Medulla oblongata (tissue), 1 donor: ENCODE results near the gene MECR.
A peak's percentile ranks its signal among the peaks of the same experiment; 100 is the strongest.

Source experiments
- DNase-seq: peaks from one replicate; pipeline ENCODE4 v3.0.0-alpha.2; 2015; ENCODE audit errors: extremely low spot score

MECR gene, protein sequence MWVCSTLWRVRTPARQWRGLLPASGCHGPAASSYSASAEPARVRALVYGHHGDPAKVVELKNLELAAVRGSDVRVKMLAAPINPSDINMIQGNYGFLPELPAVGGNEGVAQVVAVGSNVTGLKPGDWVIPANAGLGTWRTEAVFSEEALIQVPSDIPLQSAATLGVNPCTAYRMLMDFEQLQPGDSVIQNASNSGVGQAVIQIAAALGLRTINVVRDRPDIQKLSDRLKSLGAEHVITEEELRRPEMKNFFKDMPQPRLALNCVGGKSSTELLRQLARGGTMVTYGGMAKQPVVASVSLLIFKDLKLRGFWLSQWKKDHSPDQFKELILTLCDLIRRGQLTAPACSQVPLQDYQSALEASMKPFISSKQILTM

DNA sequence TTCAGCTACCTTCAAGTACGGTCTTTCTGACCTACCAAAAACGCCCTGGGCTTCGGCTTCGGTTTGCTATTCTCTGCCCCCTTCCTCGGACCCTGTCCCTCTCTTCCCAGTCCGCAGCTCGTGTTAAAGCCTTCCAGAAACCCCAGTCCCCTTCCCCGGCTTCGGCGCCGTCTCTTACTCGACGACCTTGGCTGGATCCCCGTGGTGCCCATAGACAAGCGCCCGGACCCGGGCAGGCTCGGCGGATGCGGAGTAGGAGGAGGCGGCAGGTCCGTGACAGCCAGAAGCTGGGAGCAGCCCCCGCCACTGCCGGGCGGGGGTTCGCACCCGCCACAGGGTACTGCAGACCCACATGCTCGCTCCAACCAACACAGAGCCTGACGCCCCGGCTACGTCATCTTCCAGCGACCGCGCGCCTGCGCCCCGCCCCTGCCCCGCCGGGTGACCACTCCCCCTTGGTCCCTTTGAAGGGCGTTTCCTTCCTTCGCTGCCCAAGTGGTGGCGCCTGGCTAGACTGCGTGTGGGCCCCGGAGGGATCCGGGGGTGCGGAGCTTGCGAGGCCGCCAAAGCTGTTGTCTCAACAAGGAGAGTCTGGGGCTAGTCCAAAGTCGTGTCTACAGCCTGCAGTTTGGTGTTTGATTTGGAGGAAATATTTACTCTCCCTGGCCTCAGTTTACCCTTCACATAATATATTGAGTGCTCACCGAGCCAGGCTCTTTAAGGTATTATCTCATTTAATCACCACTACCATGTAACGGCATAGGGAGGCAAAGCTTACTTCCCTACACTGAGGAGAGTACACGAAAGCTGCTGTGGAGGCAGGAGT, at the start of gene MECR:
Gene MECR, minus strand, starts transcription at position 382 of the 826 bp plus-strand sequence. Its CDS starts 28 bp downstream, at position 354.
- DNase-seq, result peak; percentile 92

- no peak for DNase-seq
Measured at GRCh38 chr1:29279951-29280391, 49.2 kb upstream of the MECR start.

GRCh38 chr1:29279406-29279805, 48.7 kb upstream of the MECR start:
- no peak for DNase-seq

DNA sequence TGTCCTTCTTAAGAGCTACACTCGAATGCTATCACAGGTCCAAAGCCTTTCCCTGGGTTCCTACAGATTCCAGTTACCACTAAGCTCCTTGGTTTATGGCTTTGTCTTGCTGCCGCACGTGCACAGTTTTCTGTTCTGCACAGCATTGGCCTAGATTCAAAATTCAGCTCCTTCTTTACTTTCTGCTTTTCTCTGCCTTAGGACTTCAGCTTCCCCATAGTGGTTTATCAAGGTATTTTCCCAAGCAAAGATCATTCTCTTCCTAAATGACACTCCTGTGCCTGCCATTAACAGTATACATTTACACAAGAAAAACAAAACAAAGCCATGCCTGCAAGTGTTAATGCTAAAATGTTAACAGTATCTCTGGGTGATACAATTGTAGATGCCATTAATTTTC, 47.4 kb upstream of the MECR start:
- DNase-seq, result no peak

DNA sequence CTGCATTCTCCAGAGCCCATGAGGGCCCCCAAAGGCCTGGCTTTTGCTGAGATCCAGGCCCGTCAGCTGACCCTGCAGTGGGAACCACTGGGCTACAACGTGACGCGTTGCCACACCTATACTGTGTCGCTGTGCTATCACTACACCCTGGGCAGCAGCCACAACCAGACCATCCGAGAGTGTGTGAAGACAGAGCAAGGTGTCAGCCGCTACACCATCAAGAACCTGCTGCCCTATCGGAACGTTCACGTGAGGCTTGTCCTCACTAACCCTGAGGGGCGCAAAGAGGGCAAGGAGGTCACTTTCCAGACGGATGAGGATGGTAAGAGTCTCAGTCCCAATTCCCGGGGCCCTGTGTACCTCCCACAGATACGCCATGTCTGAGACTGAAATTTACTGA, 44.7 kb upstream of the MECR start:
- DNase-seq, result no peak

DNA sequence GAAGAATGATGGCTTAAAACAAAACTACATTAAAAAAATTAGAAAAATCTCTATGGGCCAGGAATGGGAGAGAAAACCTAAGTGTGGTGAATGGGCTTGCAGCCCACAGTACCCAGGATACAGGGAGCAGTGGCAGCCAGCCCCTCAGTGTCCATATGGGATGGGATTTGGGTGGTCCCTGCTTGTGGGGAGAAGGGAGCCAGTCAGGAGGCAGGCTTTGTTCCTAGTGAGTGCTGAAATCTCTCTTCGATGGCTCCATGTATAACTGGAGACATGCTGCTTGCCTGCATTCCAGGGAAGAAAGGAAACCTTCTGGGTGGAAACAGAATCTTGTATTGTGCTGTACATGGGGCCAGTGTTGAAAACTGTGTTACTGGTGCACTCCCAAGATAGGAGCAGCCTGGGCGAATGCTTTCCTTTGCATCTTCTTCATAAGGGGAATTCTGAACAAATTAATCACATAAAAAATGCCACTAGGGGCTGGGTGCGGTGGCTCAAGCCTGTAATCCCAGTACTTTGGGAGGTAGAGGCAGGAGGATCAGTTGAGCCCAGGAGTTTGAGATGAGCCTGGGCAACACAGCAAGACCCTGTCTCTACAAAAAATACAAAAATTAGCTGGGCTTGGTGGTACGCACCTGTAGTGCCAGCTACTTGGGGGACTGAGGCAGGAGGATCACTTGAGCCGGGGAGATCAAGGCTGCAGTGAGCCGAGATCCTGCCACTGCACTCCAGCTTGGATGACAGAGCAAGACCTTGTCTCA, 41.6 kb upstream of the MECR start:
- DNase-seq, result no peak

GRCh38 chr1:29271724-29272123, 41.0 kb upstream of the MECR start:
- DNase-seq, result no peak

DNA sequence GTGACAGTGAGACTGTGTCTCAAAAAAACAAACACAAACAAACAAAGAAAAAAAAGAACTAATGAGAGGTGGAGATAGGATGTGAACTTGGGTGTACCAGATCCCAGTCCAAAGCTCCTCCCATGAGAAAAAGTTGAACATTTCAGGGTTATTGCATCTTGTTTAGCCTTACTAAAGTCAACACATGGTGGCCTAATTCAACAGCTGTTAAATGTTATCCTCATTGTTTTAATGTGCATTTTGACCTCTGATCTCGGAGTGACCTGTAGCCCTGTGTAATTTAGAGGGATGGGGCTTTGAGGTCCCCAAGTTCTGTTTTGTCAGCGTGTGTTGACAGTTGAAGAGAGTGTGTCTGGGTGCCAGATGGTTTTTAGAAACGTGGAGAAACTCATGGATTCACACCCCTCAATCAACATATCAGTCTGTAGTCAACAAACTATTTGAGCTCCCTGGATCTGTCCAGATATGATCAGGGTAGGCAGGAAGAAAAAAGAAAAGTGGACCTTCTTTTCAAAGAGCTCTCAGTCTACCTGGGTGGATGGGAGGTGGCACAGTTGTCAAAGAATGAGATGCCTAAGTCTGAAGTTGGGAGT, 40.3 kb upstream of the MECR start:
- DNase-seq, result no peak

DNA sequence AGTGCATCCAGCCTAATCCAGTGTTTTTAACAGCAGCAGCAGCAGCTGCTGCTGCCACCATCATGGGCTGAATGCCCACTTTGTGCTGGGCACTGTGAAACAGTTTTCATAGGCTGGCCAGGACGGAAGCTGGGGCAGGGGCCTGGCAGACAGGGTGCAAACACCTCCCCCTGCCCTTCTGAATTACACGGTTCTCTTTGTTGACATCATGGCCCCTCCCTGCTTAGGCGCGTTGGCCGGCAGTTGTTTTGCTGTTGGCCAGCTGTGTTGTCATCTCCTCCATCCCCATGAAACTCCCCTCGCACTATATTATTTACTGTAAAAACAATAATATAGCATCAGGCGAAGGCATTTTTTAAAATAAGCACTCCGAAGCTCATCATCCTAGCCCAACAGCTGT, 38.6 kb upstream of the MECR start:
- peak; percentile 87 for DNase-seq

DNA sequence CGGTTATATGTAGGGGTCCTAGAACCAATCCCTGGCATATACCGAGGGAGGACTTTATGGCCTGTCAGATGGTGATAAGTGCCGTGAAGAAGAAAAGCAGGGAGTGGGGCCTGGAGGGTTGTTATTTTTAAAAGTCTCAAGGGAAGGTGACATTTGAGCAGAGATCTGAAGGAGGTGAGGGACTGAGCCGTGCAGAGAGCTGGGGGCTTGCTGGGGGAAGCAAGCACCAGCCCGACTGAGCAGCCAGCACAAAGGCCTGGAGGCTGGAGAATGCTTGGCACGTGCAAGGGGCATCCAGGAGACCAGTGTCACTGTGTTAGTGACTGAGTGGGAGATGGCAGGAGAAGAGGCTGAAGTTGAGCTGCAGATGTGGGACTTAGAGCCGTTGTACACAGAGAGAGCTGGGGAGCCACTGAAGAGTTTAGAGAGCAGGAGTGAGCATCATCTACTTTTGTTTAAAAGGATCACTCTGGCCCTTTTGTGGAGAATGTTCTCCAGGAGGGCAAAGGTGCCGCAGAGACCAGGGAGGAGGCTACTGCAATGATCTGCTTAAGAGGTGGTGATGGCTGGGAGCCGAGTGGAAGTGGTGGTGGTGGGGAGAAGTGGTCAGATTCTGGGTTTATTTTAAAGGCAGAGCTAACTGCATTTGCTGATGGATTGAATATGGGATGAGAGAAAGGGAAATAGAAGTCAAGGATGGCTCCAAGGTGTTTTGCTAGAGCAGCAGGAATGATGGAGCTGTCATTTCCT, 36.8 kb upstream of the MECR start:
- DNase-seq, result no peak

DNA sequence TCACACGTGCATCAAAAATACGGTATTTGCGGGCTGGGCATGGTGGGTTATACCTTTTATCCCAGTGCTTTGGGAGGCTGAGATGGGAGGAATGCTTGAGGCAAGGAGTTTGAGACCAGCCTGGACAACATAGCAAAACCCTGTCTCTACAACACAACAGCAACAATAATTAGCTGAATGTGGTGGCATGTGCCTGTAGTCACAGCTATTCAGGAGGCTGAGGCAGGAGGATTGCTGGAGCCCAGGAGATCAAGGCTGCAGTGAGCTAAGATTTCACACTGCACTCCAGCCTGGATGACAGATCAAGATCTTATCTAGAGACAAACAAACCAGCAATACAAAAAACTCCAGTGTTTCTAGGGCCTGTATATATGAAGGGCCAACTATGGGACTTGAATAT, 36.2 kb upstream of the MECR start:
- no peak for DNase-seq

GRCh38 chr1:29264773-29265389, 34.1 kb upstream of the MECR start:
- no peak for DNase-seq

GRCh38 chr1:29260531-29260930, 29.8 kb upstream of the MECR start:
- no peak for DNase-seq

- peak; percentile 67 for DNase-seq
Measured at GRCh38 chr1:29259802-29260441, 29.2 kb upstream of the MECR start.

DNA sequence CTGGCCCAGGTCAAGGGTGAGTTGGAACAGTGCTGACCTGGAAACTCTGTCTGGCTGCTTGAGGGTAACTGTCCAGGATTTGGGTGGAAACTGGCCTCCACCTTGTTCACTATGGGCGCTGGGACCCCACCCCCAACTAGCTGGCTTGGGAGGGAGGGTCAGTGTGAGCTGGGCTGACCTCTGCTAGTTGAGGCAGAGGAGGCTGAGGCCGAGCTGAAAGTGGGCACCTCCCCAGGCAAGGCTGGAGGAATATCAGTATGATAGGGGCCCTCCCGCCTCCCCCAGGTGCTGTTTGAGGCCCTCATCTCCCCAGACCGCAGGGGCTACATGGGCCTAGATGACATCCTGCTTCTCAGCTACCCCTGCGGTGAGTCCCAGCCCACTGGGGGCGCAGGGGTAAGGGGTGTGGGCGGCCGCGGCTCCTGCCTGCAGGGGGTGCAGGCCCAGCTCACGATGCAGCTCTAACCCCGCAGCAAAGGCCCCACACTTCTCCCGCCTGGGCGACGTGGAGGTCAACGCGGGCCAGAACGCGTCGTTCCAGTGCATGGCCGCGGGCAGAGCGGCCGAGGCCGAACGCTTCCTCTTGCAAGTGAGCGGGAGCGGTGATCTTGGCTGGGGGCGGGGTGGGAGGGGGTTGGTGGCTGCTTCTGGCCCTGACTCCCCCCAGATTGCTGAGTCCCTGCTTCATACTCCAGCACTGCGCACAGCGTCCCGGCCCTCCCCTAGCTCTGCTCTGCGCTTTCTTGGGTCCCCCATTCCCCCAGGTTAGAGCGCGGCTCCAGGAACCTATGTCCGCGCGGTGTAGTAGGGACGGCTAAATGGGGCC, 28.5 kb upstream of the MECR start:
- no peak for DNase-seq

DNA sequence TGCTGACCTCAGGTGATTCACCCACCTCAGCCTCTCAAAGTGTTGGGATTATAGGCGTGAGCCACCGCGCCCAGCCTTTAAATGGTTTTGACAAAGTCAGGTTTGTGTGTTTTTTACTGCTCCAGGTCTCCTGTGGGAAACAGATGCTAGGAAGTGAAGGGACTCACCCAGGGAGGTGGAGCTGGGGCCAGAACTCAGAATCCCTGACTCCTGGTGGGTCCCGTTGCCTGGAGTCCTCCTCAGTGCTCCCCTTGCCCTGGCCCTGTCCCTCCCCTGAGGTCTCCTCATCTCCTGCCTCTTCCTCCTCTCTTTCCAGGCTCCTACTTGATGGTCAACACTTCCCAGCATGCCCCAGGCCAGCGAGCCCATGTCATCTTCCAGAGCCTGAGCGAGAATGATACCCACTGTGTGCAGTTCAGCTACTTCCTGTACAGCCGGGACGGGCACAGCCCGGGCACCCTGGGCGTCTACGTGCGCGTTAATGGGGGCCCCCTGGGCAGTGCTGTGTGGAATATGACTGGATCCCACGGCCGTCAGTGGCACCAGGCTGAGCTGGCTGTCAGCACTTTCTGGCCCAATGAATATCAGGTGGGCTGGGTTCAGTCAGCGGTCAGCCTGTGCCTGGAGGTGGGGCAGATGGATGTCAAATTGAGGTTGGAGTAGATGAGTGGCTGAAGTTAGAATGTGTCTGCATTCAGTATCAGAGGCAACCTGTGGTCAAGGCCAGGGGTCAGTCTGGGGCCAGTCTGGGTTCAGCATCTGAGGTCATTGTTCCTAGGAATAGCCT, 27.6 kb upstream of the MECR start:
- DNase-seq, result no peak

DNA sequence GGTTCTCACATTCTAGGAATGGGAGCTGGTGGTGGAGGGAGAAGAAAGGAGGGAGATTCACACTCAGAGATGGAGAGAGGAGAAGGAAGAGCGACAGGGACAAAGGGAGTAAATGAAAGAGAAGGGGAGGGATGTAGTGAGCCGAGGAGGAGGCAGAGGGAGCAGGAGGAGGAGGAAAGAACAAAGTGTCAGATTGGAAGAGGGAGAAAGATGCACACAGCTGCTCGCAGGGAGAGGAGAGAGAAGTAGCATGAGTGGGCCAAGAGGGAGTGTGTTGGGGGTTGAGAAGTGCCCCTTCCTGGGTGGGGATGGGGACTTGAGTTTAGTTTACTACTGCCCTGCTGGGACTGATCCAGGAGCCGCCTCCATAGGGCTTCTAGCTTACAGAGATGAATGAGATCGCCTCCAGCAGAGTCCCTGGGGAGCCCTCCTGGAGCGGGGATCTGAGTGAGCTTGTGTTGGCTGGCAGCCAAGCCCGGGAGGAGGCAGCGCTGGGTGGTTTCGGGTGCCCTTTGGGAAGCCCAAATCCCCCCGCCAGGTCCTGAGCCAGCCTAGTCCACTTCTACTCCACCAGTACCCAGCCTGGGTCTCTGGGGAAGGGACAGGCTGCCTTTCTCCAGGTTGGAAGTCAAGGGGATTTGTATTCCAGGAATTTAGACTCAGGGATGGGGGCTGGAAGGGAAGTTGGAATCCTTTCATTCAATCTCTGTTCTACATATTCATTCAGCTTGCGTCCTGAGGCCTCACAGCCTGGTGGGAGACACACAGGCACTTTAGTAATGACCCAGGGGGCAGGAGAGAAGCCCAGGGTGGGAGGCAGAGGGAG, 26.5 kb upstream of the MECR start:
- DNase-seq, result no peak

DNA sequence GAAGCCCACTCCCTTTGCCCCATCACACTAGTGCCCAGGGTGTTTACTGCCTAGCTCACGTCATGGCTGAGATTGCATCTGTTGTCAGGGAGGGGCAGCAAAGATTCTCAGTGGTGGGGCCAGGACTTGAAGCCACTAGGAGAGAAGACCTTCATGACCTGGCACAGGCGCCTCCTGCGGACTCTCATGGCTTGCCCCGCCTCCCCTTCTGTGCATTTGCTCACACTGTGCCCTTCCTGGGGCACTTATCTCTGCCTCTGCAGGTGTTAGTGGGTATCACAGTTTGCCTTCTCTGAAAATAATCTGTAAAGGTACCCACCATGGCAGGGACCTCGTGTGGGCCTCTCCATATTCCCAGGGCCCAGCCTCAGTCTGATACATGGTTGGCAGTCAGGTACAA, 25.7 kb upstream of the MECR start:
- no peak for DNase-seq
